DMS79 (cell line): ENCODE results near the gene AP2A2.
"Not testable (repeated sequence)": the region's sequence is repeated elsewhere in the genome, so short reads cannot be mapped to it uniquely, and the experiment has no call there.

Experiments
- DNase-seq: peaks from one replicate; lab custom pipeline; 2025; lab: John Stamatoyannopoulos, UW

AP2A2 gene

GRCh38 chr11:1015826-1016545, 90.3 kb downstream of the AP2A2 start:
- no peak for DNase-seq

GRCh38 chr11:1016610-1017126, 91.0 kb downstream of the AP2A2 start:
- DNase-seq, result not testable (repeated sequence)

GRCh38 chr11:1017269-1018005, 91.8 kb downstream of the AP2A2 start:
- no peak for DNase-seq

- no peak for DNase-seq
Observed at GRCh38 chr11:1018091-1018490, 92.4 kb downstream of the AP2A2 start.

- DNase-seq, result no peak
Observed at GRCh38 chr11:1019321-1019910, 93.7 kb downstream of the AP2A2 start.

- no peak for DNase-seq
Observed at GRCh38 chr11:1020211-1020905, 94.7 kb downstream of the AP2A2 start.

- DNase-seq, result no peak
Observed at GRCh38 chr11:1022411-1022810, 96.7 kb downstream of the AP2A2 start.

- DNase-seq, result no peak
Observed at GRCh38 chr11:1022908-1023810, 97.5 kb downstream of the AP2A2 start.

- DNase-seq, result no peak
Observed at GRCh38 chr11:1023811-1024596, 98.3 kb downstream of the AP2A2 start.

GRCh38 chr11:1024597-1025409, 99.1 kb downstream of the AP2A2 start:
- DNase-seq, result no peak

- DNase-seq, result no peak
Observed at GRCh38 chr11:1025410-1026162, 99.9 kb downstream of the AP2A2 start.

- no peak for DNase-seq
Observed at GRCh38 chr11:1026163-1026450, 100.4 kb downstream of the AP2A2 start.

GRCh38 chr11:1026641-1027482, 101.2 kb downstream of the AP2A2 start:
- no peak for DNase-seq

- no peak for DNase-seq
Observed at GRCh38 chr11:1027483-1028290, 102.0 kb downstream of the AP2A2 start.

- DNase-seq, result no peak
Observed at GRCh38 chr11:1028291-1028540, 102.5 kb downstream of the AP2A2 start.

- no peak for DNase-seq
Observed at GRCh38 chr11:1028616-1029015, 102.9 kb downstream of the AP2A2 start.

GRCh38 chr11:1029051-1029450, 103.4 kb downstream of the AP2A2 start:
- no peak for DNase-seq

GRCh38 chr11:1029654-1030053, 104.0 kb downstream of the AP2A2 start:
- no peak for DNase-seq
